Spleen (tissue), 7 donors: ENCODE results near the gene NCAPG2.

Experiments used
- POLR2A ChIP-seq, 3 donors: fragments of 450-650 bp; IDR thresholded peaks; one replicate each; pipeline ENCODE4 v1.5.1; 2017; ENCODE audit warnings: antibody characterized with exemption in 3 of 3, mild to moderate bottlenecking in 1 of 3
- TF ChIP-seq, protein P1 (sequence below), 11 experiments: fragments of 200-600 bp in 7 of 11; fragments of 450-650 bp in 4 of 11; sonication (generic) in 4 of 11; IDR thresholded peaks in 8 of 11; conservative IDR thresholded peaks in 3 of 11; 1 replicate in 7 of 11; 2 replicates in 4 of 11; pipeline versions ENCODE4 v1.4.0 to v1.8.0; 2016 to 2021; ENCODE audit warnings: antibody characterized with exemption in 11 of 11, inconsistent platforms in 4 of 11, mild to moderate bottlenecking in 1 of 11
- donor health status: DM: no; HTN: no; CAD: no; lungs with moderate emphysema.
- donor health status: DM: no; HTN: no; CAD: no.
- donor health status: DM: no; HTN: no; CAD: no.

DNA sequence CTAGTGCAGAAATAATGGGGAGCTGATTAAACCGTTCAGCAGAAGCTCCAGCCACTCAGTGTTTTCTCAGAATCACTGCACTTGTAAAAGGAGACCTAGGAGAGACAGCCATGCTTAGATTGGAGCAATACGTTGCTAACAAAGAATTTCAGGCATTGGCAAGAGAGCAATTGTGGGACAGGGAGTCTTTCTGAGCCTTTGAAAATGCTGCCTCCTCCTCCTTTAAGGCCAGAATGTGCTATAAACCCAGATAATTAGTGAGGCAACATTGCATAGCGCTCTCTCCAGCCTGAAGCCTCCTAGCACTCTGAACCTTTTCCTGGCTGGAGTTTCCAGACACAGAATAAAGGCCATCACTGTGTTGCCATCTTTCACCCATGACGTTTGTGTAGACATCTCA is 98.5 kb downstream of the NCAPG2 start:
- TF ChIP-seq, protein P1, sequence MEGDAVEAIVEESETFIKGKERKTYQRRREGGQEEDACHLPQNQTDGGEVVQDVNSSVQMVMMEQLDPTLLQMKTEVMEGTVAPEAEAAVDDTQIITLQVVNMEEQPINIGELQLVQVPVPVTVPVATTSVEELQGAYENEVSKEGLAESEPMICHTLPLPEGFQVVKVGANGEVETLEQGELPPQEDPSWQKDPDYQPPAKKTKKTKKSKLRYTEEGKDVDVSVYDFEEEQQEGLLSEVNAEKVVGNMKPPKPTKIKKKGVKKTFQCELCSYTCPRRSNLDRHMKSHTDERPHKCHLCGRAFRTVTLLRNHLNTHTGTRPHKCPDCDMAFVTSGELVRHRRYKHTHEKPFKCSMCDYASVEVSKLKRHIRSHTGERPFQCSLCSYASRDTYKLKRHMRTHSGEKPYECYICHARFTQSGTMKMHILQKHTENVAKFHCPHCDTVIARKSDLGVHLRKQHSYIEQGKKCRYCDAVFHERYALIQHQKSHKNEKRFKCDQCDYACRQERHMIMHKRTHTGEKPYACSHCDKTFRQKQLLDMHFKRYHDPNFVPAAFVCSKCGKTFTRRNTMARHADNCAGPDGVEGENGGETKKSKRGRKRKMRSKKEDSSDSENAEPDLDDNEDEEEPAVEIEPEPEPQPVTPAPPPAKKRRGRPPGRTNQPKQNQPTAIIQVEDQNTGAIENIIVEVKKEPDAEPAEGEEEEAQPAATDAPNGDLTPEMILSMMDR (IDR thresholded peaks at IDR 0.05 in 8 of 11, conservative IDR thresholded peaks at IDR 0.05 in 3 of 11): no peak
- no peak for TF ChIP-seq POLR2A (IDR thresholded peaks at IDR 0.05)
